HG03039 (cell line): ENCODE measurements around the gene SCTR.

Experiments
- ATAC-seq: cut with Tn5 transposase; IDR thresholded peaks from one replicate; pipeline ENCODE4 v1.9.1; 2021; ENCODE audit warnings: mild to moderate bottlenecking, moderate library complexity; ENCODE audit not compliant: unreplicated experiment

Gene SCTR

DNA sequence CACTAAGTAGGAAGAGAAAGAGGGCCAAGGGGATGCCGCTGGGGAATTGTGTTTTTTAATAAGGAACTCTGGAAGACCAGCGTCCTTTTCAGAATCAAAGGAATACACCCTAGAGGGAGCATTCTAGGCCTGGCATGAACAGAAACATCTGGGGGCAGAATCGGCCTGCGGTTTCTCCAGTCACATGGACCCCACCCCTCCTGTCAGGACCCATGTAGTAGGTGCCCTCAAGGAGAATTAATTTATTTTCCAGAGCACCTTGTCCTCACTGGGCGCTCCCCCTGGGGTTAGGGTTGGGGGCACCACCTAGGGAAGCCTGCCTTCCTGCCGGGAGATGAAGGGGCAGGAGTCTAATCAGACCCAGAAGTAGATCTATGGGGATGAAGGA lies 48.4 kb downstream of the SCTR start:
- no peak for ATAC-seq

DNA sequence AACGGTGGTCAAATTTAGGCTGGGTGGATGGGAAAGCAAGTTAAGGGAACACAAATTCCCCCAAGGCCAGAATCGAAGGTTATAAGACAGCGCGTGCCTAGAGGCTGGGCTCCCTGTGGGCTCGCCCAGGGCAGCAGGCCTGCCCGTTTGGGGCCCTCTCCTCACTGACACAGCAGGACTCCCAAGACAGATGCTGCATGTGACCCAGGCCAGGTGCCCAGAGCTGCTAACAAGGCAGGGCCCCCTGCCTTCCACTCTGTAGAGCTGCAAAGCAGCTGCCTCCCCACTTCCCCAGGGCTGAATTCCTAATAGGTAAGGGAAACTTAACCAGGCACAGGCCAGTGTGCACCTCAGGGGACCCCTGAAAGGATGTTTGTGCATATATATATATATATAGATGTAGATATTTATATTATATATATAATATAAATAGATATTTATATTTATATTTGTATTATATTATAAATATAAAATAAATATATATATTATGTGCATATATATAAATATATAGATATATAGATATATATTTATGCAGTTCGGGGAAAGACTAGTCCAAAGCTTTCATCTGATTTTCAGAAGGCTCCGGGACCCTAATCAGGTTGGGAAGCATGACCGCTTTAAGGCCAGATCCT lies 48.9 kb downstream of the SCTR start:
- no peak for ATAC-seq

DNA sequence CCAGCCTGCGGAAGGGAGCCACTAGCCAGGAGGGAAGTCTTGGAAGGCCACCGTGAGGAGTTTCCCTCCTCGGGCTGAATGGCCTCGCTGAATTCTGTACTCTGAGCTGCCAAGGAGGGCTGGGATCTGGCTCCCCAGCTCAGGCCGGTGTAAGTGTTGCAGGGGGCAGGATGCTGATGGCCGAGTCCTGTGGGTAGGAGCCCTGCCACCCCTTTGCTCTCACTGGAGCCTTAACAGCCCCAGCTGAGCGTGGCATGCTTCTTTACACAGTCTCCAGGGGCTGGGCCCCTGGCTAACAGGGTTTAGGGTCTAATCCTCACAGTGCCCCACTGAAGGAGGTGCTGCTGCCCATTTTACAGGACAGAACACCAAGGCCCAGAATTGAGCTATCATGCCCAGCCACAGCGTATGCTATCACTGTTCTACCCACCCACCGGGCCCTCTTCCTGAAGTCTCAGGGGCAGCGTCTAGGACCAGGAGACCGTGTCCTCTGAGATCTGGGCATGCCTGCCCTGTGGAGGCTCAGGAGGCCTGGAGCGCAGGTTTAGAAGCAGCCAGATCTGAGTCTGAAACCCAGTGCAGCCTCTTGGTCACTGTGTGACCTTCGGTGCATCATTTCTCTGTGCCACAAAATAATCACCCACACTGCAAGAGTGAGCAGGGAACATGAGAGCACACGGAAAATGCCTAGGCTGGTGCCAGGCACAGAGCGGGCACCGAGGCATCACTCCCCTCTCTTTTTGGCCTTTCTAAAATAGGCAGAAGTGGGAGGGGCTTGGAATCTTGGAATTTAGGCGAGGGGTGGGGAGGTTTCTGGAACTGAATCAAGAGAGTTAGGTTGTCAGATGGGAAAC lies 49.7 kb downstream of the SCTR start:
- ATAC-seq, result no peak

DNA sequence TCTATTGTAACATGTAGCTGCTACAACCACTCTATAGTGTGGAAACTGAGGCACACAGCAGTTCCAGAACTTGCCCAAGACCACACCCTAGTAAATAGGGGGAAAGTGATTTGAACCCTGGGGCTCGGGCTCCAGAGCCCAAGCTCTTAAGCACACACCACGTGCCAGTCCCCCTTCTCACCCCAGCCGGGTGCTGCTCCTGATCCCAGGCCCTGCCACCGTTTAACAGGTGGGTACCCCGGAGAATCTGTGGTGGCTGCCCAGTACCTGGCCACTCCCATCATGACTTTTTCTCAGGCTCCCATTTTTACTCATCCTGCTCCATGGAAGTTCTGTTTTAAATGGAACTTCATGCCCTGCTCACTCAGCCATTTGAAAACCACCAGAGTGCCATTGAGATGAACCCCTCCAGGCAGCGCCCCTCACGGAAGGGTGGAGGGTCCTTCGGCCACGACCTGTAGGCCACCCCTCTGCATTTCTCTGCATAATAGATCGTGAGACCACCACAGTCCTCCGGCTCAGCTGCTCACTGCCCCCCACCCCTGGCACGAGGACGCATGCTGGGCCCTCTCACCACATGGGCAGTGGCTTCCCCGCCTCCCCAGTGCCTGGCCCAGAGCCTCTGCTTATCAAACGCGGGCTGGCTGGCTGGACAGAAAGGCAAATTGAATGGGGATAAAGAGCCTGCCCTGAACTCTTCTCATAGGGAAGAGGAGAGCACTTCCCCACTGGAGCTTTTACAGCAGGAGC lies 50.5 kb downstream of the SCTR start:
- ATAC-seq, result no peak

DNA sequence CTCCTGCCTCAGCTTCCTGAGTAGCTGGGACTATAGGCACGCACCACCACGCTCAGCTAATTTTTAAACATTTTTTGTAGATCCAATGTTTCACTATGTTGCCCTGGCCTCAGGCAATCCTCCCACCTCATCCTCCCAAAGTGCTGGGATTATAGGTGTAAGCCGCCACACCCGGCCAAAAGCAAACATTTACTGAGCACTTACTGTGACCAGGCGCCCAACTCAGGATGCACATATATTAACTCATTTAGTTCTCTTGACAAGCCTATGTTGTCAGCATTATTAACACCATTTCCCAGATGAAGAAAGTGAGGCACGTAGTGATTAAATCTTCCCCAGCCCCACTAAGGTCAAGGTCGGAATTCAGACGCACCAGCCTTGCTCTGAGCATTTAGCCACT lies 51.5 kb downstream of the SCTR start:
- ATAC-seq, result no peak

DNA sequence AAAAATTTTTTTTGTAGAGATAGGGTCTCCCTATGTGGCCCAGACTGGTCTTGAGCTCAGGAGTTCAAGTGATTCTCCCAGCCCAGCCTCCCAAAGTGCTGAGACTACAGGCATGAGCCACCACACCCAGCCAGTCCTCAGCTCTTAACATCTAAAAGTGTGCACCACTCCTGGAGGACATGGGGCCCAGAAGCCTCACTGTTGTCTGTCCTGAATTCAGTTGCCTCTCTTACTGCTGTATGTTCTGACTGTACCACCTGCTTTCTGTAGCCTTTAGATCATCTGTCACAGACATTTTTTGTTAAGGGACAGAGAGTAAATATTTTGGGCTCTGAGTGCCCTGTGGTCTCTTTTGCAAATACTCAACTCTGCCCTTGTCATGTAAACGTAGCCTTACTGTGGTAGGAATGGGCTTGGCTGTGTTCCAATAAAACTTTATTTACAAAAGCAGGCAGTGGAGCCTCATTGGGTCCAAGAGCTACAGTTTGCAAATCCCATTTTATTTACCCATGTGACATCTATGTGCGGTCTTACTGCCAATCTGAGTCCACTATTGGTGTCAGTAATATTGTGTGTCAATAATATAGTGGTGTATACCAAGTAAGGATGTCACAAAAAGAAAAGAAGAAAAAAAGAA lies 54.5 kb downstream of the SCTR start:
- ATAC-seq, result no peak

DNA sequence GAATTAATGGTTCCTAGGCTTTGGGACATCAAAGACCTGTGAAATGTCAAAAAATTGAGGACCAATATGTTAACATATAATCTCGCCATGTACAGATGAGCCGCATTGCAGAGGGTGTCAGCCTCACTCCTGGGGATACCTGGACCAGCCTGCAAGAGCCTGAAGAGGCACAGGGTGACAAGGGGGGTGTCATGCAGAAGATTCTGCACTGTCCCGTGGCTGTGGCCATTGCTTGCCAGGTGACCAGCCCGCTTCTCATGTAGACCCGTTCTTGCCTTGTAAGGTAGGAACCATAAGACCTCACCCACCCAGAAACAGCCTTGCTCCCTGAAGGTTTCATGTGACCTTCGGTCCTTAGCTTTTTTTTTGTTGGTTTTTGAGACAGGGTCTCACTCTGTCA lies 55.2 kb downstream of the SCTR start:
- no peak for ATAC-seq

DNA sequence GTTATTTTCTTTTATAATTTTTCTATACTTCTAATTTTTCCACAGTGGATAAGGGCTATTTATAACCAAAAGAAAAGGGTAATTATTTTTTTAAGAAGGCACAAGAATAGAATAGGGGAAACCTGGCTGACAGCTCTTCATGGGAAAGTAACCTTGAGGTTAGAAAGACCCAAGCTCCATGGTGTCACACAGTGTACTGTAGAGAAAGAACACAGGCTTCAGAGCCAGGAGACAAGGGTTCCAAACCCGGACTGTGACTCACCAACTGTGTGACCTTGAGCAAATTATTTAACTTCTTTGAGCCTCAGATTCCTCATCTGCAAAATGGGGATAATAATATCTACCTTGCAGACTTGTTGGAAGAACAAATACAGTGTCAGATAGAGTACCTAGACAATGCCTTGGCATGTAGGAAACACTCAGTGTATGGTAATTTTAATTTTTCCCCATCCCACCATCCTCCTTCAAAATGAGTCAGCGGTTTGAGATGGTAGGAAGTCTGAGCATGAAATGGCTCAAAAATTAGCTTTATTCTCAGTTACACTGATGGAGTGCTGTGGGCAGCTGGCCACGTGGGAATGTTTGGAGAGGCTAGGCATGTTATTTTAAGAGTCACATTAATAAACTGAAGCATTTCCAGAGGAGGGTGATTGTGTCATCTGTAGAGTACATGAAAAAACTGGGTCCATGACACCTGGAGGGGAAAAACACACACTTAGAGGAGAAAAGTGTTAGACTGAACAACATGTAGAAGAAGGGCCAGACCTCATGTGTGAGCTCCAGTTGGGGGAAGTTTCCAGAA lies 55.9 kb downstream of the SCTR start:
- no peak for ATAC-seq

DNA sequence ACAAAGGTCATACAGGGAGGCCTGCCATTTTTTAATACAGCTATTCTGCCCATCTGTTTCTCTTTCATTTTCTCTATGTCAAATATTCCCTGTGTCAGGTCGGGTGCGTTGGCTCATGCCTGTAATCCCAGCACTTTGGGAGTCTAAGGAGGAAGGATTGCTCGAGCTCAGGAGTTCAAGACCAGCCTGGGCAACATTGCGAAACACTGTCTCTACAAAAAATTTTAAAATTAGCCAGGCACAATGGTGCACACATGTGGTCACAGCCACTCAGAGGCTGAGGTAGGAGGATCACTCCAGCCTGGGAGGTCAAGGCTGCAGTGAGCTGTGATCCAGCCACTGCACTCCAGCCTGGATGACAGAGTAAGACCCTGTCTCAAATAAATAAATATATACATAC lies 57.9 kb downstream of the SCTR start:
- no peak for ATAC-seq

DNA sequence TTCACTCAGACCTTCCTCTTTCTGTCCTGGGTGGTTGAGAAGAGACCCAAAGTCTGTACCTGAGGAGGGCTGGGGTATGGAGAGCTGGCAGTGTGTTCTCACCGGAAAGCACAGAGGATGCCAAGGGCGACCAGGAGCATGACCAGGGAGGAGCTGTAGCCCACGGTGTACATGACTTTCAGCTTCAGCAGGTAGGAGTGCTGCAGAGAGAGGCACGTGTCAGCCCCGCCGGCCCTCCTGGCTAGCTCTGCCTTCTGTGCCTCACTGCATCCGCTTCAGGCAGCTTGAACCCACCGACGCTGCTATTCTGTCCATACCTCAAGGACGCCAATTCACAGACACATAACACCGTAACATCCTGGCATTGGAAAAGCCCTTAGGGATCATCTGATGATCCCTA lies 58.6 kb downstream of the SCTR start:
- ATAC-seq, result no peak

DNA sequence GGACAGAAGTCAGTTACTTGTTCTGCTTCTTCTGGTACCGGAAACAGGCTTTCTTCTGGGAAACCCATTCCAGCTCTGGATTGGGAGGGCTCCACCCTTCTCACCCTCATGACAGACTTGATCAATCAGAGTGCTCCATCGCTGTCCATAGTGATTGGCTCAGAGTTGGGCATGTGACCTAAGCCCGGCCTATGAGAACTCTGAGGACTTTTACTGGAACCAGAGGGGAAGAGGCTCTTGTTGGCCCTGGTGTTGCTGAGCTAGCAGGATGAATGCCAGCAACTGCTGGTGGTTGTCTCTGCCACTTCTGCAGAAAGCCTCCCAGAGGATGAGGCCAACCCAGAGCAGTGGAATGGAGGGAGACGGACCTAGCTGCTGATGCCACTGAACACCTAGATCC lies 59.3 kb downstream of the SCTR start:
- no peak for ATAC-seq

DNA sequence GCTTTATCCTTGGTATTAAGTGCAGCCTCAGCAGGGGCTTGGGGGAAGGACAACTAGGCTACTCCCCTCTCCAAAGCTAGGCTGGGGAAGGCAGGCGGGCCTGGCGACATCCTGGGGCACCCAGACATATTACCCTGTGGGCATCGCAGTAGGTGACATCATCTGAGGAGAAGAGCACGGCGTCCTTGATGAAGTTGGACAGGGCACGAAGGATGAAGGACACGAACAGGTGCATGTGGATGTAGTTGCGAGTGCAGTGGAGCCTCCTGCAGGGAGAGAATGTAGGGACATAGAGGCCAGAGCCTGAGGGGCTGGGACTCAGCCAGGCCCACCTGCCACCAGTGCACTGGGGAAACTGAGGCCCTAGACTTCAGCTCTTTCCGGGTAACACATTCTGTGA lies 60.3 kb downstream of the SCTR start:
- ATAC-seq, result no peak

DNA sequence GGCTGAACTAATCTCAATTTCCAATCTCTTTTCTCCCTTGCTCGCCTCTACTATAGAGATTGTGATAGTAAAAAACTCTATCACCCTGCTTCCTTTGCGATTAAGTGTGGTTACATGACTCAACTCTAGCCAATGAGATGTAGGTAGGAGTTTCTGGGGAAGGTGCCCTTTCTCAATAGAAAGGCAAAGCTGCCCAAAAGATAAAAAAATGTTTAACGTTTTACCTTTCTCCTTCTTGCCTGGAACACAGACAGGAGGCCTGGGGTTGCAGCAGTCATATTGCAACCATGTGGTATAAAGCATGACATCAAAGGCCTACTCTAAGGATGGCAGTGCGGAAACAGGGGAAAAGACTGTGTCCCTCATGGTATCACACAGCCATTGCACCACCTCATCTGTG lies 61.1 kb downstream of the SCTR start:
- ATAC-seq, result no peak

DNA sequence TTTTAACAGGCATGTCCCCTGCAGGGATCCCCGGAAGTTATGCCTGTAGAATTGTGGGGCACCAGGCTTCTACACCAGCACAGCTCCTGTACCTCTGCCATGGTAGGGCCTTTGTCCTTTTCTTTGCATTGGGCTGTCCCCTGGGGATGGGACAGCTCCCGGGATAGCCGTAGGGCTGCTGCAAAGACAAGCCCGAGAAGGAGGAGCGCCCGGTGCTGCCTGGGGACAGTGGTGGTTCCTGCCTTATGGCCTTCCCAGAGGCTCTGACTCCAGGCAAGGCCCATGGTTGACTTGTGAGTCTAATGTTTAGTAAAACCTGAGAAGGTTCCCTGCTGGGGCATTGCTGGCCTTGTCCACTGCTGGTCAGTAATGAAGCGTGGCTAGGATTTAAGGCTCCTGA lies 61.7 kb downstream of the SCTR start:
- ATAC-seq, result no peak

DNA sequence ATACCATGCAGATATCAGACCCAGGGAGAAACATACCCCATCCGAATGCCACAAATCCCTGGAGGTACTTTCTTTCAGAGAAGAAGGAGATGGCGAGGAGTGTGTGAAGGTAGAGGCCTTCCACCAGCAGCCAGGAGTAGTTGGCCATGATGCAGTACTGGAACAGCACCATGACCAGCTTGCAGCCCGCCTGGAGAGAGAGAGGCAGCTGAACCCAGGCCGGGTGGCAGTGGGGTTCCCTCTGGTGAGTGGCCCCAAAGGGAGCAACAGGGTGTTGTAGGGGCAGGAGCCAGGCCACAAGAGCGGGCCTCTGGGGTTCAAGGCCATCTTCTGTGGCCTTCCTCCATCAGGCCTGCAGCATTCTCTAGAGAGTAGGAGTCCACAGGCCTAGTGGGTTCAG lies 62.5 kb downstream of the SCTR start:
- ATAC-seq, result no peak

DNA sequence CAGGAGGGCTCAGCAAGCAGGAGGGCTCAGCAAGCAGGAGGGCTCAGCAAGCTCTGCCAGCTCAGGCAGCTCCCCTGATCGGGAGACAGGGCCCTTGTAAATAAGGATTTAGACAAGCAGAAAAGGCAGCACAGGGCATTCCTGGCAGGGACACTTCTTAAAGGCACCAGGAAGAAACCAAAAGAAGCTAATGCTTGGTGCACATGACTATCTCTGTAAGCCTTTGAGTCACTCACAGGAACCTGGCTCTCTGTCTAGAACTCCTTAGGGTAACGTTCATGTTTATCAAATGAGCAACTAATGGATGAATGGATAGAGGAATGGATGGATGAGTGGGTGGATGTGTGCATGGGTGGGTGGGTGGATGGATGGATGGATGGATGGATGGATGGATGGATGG lies 64.2 kb downstream of the SCTR start:
- no peak for ATAC-seq

DNA sequence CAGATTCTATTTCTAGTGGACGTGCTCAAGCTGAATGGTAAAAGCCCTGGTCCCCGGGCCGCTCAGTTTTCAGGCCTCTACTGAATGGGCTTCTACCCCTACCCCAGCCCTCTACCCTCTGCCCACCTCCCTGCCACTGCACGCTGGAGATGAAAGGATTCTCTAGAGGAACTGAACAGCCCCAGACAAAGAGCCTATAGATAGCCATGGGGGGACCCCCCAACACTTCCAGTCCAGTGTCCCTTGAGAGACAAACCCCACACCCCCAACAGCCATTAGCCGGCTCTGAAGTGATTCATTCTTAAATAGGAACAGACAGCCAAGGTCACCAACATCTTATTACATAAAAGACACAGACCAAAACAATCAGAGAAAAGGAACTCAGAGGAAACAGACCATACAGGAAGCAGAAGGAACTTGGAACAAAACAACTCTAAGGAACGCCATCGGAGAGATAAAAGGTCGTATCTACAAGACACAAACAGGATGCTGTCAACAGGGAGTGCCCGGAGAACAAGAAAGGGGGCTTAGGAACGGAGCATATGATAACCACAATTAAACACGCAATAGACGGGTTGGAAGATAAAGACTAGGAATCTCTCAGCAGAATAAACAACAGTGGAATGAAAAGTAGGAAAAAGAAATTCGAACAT lies 69.1 kb downstream of the SCTR start:
- no peak for ATAC-seq

DNA sequence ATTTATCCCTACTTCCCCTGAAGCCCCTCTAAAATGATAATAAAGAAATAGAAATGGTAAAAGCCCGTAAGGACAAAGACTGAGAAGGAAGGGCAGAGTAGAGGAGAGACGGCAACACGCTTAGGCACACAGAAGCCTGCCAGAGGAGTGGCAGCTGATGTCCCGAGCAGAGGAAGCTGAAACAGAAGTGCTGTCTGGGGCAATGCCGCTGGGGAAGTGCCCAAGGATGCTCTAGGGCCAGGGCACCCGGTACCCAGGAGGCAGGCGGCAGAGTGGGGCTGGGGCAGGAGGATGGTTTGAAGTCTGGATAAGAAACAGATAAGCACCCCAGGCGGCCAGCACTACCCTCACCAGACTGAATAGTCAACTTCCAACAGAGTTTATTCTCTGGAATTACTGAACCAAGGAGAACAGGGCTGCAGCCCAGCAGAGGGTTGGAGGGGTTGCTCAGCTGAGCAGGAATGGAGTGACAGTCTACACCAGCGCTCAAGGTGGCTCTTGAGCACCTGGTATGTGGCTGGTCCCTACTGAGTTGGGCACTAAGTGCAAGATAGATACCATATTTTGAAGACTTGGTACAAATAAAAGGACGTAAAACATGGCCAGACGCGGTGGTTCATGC lies 70.2 kb downstream of the SCTR start:
- no peak for ATAC-seq

DNA sequence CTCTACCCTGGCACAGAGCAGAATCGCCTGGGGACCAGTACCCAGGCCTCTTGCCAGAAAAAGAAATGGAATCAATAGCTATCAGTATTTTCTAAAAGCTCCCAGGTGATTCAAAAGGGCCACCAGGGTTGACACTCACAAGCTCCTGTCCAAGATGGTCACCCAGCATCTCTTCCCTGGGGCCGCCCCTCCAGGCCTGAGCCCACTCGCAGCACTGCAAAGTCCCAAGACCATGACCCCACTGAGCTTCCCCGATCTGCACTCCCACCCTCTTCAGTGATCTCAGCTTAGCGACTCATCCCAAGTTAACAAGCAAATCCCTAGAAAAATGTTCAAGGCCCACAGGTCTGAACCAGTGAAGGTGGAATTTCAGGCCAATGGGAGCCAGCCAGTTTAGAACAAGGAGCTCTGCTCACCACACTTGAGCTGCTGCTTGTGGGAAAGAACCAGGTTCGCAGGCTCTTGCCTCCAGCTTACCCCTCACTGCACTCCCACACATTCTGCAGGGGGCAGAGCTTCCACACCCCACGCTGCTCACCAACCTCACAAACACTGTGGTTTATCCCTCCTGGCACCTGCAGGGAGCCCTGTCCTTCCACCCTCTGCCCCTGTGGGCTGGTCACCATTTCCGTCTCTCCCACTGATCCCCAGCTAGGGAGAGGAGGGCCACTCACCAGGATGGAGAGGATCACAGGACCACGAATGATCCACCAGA lies 72.8 kb downstream of the SCTR start:
- ATAC-seq, result no peak
